ENCODE data around the gene TRIM17.

- no peak for TF ChIP-seq POLR2AphosphoS5 (IDR thresholded peaks at IDR 0.05; ENCODE audit: low read depth, low read length)
- no peak for TF ChIP-seq SP1 (IDR thresholded peaks at IDR 0.05; ENCODE audit: low read depth)
- TF ChIP-seq CTCF (IDR thresholded peaks at IDR 0.05 in 2 of 3, conservative IDR thresholded peaks at IDR 0.05 in 1 of 3; ENCODE audit: borderline replicate concordance in 1 of 3, insufficient read depth in 1 of 3, low read depth in 2 of 3, low read length in 2 of 3) = peak; percentile 63 to 78 (median 73); a peak in 5 of 6 replicates
- no peak for TF ChIP-seq ZNF274 (IDR thresholded peaks at IDR 0.05; ENCODE audit: low read depth, low read length)
- TF ChIP-seq POLR2A (IDR thresholded peaks at IDR 0.05; ENCODE audit: borderline replicate concordance, extremely low read depth, insufficient read depth, insufficient read length) = no peak
- TF ChIP-seq EZH2 (IDR thresholded peaks at IDR 0.05) = no peak
- TF ChIP-seq SRF (IDR thresholded peaks at IDR 0.05; ENCODE audit: low read depth) = no peak
Observed at GRCh38 chr1:228393268-228393701, 23.4 kb downstream of the TRIM17 start.

Measured in HCT116 (cell line).